DOHH2 (cell line): ENCODE measurements around the gene CD274.
"Not testable (repeated sequence)": the region's sequence is repeated elsewhere in the genome, so short reads cannot be mapped to it uniquely, and the experiment has no call there.

Experiments
- CTCF ChIP-seq: fragments of 200-600 bp; sonication (generic); IDR thresholded peaks from one replicate; pipeline ENCODE4 v1.5.1; 2014; ENCODE audit warnings: antibody characterized with exemption, mild to moderate bottlenecking, low read depth, low read length; ENCODE audit not compliant: poor library complexity, severe bottlenecking
- EZH2phosphoT487 ChIP-seq: fragments of 200-600 bp; sonication (generic); IDR thresholded peaks from 2 replicates; pipeline ENCODE4 v1.6.1; 2017; ENCODE audit warnings: borderline replicate concordance, mild to moderate bottlenecking, antibody characterized with exemption, low read length, moderate library complexity, mixed read lengths

DNA sequence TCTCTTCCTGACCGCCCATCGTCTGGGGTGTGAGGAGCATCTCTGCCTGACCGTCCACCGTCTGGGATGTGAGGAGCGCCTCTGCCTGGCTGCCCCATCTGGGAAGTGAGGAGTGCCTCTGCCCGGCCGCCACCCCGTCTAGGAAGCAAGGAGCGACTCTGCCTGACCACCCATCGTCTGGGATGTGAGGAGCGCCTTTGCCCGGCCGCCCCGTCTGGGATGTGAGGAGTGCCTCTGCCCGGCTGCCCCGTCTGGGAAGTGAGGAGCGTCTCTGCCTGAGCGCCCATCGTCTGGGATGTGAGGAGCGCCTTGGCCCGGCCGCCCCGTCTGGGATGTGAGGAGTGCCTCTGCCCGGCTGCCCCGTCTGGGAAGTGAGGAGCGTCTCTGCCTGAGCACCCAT is 17.0 kb upstream of the CD274 start:
- not testable (repeated sequence) for TF ChIP-seq CTCF, EZH2phosphoT487
